ENCODE data around the gene CA5A.
"Not testable (repeated sequence)": the region's sequence is repeated elsewhere in the genome, so short reads cannot be mapped to it uniquely, and the experiment has no call there.

The CA5A gene

GRCh38 chr16:87936375-87937230 is at the start of gene CA5A:
CA5A (minus strand) TSS chr16:87936529; CDS start chr16:87936450, 79 bp downstream.
- no peak for DNase-seq

GRCh38 chr16:87985493-87985892 is 49.2 kb upstream of the CA5A start:
- not testable (repeated sequence) for DNase-seq

GRCh38 chr16:87984632-87985267 is 48.4 kb upstream of the CA5A start:
- no peak for DNase-seq

GRCh38 chr16:87984180-87984579 is 47.9 kb upstream of the CA5A start:
- DNase-seq: not testable (repeated sequence)

DNA sequence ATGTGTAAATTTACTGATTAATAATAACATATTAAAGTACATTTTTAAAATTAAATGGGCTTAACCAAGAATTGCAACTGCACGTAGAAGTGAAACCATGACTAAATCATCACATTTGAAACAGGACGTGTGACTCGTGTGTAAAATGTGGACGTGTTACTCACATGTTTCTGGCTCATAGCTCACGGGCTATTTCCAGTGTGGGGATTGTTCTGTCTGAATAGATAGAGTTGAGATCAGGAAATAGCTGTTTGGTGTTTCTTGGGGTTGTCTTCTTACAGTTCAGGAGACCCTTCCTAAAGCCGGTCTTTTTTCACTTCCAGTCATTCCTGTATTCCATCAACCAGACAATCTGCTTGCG is 47.4 kb upstream of the CA5A start:
- not testable (repeated sequence) for DNase-seq

DNA sequence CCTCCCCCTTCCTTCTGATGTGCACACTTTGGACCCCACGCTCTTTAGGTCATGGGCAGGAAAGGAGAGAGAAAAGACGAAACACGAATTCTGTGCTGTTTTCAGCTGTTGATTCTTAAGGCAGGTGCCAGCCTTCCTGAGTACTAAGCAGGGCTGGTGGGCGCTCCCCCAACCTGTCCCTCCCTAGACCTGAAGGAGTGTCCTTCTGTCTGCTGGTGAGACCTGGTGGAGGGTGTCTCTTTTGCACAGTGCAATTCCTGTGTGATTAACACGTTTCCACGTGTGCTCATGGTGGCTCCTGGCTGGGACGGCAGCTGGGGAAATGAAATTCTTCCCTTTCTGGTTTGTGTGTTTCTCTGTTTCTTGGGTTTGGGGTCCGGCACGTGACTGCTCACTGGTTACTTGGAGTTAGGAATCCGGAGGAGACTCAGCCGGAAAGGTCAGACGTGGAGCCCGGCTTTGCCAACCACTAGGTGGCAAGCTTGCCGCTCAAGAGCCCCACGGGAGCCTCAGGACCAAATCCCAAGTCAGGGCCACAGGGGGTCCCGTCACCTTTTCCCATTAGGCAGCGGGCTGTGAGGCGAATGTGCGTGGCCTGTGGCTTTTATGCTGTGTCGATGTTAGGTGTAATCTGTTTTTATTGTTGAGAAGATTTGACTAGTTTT is 46.9 kb upstream of the CA5A start:
- DNase-seq: not testable (repeated sequence)

DNA sequence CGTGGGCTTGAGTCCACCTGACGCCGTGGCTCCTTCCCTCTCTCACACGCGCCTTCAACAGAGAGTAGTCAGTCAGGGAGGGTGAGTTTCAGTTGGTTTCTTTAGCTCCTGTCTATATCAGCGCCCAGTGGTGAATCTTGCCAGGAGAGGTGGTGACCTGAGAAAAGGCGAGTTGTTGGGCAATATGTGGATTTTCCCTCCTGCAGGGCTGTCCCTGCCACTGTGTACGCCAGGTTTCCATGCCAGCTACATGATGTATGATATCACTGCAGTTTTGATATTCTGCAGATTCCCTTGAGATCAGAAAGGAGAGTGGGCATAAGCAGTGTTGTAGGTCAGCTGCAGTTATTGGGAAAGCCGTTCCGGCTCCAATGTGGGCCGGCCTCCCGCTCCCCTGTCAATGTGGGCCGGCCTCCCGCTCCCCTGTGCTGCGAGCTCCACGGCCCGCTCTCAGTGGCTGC is 46.3 kb upstream of the CA5A start:
- DNase-seq: no peak

DNA sequence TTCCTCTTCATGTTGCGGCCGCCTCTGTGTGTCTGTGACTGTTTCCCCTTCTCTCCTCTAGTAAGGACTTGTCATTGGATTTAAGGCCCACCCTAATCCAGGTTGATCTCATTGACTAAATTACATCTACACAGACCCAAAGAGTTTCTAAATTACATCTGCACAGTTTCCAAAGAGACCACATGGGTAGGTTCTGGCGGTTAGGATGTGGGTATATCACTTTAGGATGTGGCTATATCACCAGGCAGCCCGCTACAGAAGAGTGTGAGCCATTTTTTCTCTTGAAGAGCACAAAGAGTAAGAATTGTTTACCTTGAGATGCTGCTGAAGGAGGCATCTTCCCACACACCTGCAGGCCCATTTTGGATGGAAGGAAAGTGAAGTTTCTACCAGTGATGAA is 45.0 kb upstream of the CA5A start:
- DNase-seq: not testable (repeated sequence)

GRCh38 chr16:87979911-87980630 is 43.7 kb upstream of the CA5A start:
- DNase-seq: not testable (repeated sequence)

GRCh38 chr16:87979352-87979751 is 43.0 kb upstream of the CA5A start:
- no peak for DNase-seq

- no peak for DNase-seq
Measured at GRCh38 chr16:87978127-87978526, 41.8 kb upstream of the CA5A start.

- no peak for DNase-seq
Measured at GRCh38 chr16:87976665-87977064, 40.3 kb upstream of the CA5A start.

DNA sequence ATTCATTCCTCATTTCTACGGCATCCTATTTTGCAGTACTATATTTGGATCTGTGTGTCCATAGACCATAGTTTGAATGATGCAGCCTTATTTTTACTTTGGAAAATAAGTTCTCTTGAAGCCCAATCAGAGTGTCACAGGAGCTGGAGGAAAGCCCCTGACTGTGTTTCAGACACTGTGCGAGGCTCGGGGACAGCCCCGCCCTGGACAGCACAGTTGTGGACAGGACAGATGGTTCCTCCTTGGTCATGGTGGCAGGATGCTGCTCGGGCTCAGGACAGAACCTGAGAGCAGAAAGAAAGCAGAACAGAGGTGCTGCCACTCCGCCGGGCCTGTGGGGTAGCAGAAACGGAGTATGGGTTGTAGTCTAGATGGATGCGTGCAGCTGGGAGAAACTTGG is 37.8 kb upstream of the CA5A start:
- DNase-seq: no peak

DNA sequence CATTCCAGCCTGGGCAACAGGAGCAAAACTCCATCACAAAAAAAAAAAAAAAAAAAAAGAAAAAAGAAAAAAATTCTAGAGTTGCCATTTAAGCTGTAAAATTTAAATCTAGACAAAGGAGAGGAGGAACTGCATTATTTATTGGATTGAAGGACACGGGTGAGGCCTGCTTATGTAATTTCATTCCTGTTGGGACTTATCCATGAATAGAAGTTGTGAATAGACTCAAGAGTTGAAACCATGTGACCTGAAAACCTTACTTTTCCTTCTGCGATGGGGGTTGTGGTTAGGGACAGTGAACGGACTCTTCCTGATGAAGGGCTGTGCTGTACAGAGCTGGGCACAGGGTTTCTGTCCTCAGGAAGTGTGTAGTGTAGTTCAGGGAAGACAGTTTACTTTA is 37.4 kb upstream of the CA5A start:
- no peak for DNase-seq

DNA sequence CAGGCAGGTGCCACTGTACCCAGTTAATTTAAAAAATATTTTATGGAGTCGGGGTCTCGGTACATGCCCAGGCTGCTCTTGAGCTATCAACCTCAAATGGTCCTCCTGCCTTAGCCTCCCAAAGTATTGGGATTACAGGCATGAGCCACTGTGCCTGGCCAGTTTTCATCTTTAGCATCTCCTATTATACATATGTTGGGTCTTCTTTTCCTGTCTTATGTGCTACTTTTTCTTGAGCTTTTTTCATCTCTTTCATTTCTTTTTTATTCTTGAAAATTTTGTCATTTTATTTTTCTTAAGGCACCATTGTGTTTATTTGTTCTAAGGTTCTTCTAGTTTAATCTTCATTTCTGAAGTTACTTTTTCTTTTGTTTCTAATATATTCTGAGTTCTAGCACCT is 35.6 kb upstream of the CA5A start:
- DNase-seq: no peak

DNA sequence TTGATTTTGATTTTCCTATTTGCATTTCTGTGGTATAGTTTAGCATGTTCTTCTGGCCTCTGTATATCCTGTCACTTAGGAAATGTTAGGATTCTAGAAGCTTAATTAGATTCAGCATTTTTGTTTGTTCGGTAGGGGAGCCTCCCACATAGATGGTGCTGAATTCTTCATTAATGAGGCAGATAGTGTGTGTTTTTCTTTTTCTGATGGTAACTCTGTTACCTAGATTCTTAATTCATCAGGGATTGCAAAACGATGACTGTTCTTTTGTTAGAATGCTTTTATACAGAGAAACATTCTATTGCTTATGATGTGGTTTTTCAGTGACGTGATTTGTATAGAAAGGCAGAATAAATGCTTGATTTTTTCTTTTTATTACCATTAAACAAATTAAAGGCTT is 33.9 kb upstream of the CA5A start:
- DNase-seq: no peak

- DNase-seq: no peak
Measured at GRCh38 chr16:87968541-87968940, 32.2 kb upstream of the CA5A start.

DNA sequence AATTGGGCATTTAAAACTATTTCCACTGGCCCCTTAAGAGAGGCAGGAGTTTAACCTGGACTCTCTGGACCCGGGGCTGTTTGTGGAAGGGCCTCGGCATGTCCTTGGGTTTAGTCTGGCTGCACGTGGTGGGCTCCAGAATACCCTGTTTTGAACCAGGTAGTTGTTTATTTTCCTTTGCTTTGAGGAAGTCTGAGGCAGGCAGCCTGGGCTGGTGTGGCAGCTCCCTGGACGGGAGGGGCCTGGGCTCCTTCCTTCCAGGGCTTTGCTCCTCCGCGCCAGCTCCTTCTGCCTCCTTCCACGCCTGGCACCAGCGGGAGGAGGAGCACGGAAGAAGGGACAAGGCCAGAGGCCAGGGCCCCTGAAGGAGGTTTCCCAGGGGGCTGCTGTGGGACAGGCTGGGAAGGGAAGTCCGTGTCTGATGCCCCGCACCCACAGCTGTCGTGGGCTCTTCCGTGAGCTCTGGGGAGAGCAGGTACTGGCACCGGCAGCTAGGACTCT is 30.4 kb upstream of the CA5A start:
- no peak for DNase-seq

- DNase-seq: no peak
Measured at GRCh38 chr16:87966064-87966645, 29.8 kb upstream of the CA5A start.

DNA sequence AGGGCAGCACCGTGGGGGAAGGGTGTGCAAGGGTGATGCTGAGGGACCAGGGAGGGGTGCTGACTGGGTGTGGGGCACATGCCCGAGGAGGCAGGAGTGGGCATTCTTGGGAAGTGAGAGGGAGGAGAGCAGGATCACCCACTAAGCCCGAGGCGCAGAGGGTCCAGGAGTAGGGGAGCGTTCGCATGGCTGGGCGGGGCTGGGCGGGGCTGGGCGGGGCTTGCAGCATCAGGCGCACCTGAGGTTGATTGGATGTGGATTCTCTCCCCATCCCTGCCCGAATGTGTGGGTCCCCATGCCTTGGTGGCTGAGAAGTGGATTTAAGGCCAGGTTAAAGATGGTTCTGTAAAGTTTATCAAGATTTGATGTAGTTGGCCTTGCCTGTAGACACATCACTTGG is 29.1 kb upstream of the CA5A start:
- DNase-seq: no peak

DNA sequence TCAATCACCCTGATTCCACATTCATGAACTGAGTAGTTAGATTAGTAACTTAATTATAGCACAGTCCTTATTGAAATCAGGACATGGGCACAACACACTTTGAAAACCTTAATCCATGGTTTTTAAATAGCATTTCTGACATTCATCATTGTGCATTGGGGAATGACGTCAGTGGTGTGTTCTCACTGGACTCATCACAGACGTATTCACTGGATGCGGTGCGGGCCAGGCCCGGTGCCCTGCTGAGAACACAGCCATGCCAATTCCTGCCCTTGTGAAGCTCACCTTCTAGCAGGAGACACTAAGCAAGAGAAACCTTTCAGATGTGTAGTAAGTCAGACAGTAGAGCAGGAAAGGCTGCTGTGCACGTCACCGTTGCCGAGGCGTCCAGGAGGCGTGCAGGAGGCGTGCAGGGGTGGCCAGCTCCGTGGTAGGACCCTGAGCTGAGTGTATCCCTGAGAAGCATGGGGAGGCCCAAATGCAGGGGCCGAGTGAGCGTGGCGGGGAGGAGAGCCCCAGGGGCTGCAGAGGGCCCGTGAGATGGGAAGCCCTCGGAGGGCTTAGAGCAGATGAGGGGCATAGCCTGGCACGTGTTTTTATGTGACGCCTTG is 27.8 kb upstream of the CA5A start:
- DNase-seq: no peak

DNA sequence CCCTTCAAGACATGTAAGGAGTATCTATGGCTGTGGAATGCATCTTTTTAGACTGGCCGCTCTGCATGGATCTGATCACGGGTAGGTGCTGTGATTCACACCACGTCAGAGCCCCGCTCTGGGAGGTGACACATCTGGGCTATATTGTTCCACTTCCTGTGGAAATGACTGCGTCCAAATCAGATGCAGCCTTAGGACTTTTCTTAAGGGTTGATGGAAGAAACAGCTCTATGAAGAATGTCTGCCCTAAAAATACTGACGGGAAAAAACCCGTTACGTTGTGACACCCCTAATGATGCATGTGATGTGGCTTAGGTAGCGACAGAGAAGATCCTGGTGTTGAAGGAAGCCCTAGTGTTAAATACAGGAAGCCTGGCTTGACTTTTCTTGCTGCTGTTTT is 27.1 kb upstream of the CA5A start:
- peak; percentile 91 for DNase-seq
